Astrocyte of the hippocampus (primary cell): ENCODE data around the gene ARAP1.
A peak's percentile ranks its signal among the peaks of the same experiment; 100 is the strongest.

ENCODE experiments used
- DNase-seq: peaks from one replicate; pipeline ENCODE4 v3.0.0; 2011; ENCODE audit warnings: low read depth, low spot score

Gene ARAP1

GRCh38 chr11:72705442-72706365 lies 46.5 kb downstream of the ARAP1 start:
- no peak for DNase-seq

- no peak for DNase-seq
Observed at GRCh38 chr11:72704783-72705265, 47.4 kb downstream of the ARAP1 start.

GRCh38 chr11:72704028-72704782 lies 48.0 kb downstream of the ARAP1 start:
- DNase-seq, result no peak

- DNase-seq, result peak; percentile 79
Observed at GRCh38 chr11:72703267-72704008, 48.8 kb downstream of the ARAP1 start.

GRCh38 chr11:72702577-72703241 lies 49.5 kb downstream of the ARAP1 start:
- no peak for DNase-seq

- DNase-seq, result no peak
Observed at GRCh38 chr11:72702096-72702495, 50.1 kb downstream of the ARAP1 start.

GRCh38 chr11:72701466-72701865 lies 50.7 kb downstream of the ARAP1 start:
- no peak for DNase-seq

- peak; percentile 43 for DNase-seq
Observed at GRCh38 chr11:72700146-72700545, 52.1 kb downstream of the ARAP1 start.

GRCh38 chr11:72697814-72698213 lies 54.4 kb downstream of the ARAP1 start:
- no peak for DNase-seq

GRCh38 chr11:72696866-72697700 lies 55.1 kb downstream of the ARAP1 start:
- DNase-seq, result no peak

- no peak for DNase-seq
Observed at GRCh38 chr11:72695354-72695753, 56.9 kb downstream of the ARAP1 start.

GRCh38 chr11:72693271-72693968 lies 58.8 kb downstream of the ARAP1 start:
- DNase-seq, result no peak

GRCh38 chr11:72692498-72693237 lies 59.5 kb downstream of the ARAP1 start:
- no peak for DNase-seq

GRCh38 chr11:72690166-72690565 lies 62.0 kb downstream of the ARAP1 start:
- no peak for DNase-seq

- no peak for DNase-seq
Observed at GRCh38 chr11:72688929-72689328, 63.3 kb downstream of the ARAP1 start.

GRCh38 chr11:72688486-72688885 lies 63.7 kb downstream of the ARAP1 start:
- DNase-seq, result no peak

GRCh38 chr11:72687326-72687725 lies 64.9 kb downstream of the ARAP1 start:
- DNase-seq, result no peak

GRCh38 chr11:72686639-72687220 lies 65.5 kb downstream of the ARAP1 start:
- DNase-seq, result no peak
